GM06990 (cell line): ENCODE data around the gene FBL.

ENCODE experiments used
- DNase-seq: peaks from one replicate; pipeline ENCODE4 v3.0.0-alpha.2; 2011; ENCODE audit not compliant: insufficient read length; ENCODE audit errors: extremely low read depth
- H3K27me3 ChIP-seq: replicated peaks from 2 replicates; pipeline ENCODE4 v1.6.0; 2011; ENCODE audit warnings: low read length; ENCODE audit not compliant: control insufficient read depth, insufficient read depth
- H3K36me3 ChIP-seq: 2 replicates; pipeline ENCODE4 v1.5.1; 2011; ENCODE audit warnings: low read length; ENCODE audit not compliant: control insufficient read depth, insufficient read depth
- H3K4me3 ChIP-seq: replicated peaks from 2 replicates; pipeline ENCODE4 v1.5.1; 2011; ENCODE audit warnings: low read depth, mild to moderate bottlenecking, control low read depth, low read length
- CTCF ChIP-seq: IDR thresholded peaks from 2 replicates; pipeline ENCODE4 v1.5.1; 2011; ENCODE audit warnings: low read length, control low read depth, mild to moderate bottlenecking, inconsistent platforms; ENCODE audit not compliant: insufficient read depth, poor library complexity, severe bottlenecking

Gene FBL

GRCh38 chr19:39845172-39845571 lies 1.0 kb downstream of the FBL start:
- H3K27me3 ChIP-seq: no peaks in the 10 kb centered on the region
- no peak for TF ChIP-seq CTCF

GRCh38 chr19:39843919-39844793 lies 2.0 kb downstream of the FBL start:
- no peaks in the 10 kb centered on the region for H3K27me3 ChIP-seq
- no peak for DNase-seq
- peak overlapping the region; percentile 97 for H3K4me3 ChIP-seq
- peaks cover 9% of the 10 kb centered on the region for H3K36me3 ChIP-seq
- peak; percentile 73 for TF ChIP-seq CTCF

More at GRCh38 chr19:39845172-39845571, 1.0 kb downstream of the FBL start:
- Histone ChIP-seq H3K4me3 (peak overlapping the region; percentile 97), H3K36me3 (peaks cover under 1% of the 10 kb centered on the region; the same call in 1 of the 2 replicates)
- DNase-seq: no peak

GRCh38 chr19:39842693-39843435 lies 3.3 kb downstream of the FBL start:
- no peaks in the 10 kb centered on the region for H3K27me3 ChIP-seq
- no peak overlapping the region for H3K4me3 ChIP-seq
- H3K36me3 ChIP-seq: peaks cover 19% of the 10 kb centered on the region
- TF ChIP-seq CTCF: no peak
- DNase-seq: no peak

- Histone ChIP-seq H3K27me3 (no peaks in the 10 kb centered on the region), H3K4me3 (no peak overlapping the region), H3K36me3 (peaks cover 27% of the 10 kb centered on the region)
- no peak for DNase-seq
- TF ChIP-seq CTCF: no peak
These were observed 5.1 kb downstream of the FBL start for GRCh38 chr19:39841041-39841440.

- Histone ChIP-seq H3K36me3 (peaks cover 27% of the 10 kb centered on the region), H3K27me3 (no peaks in the 10 kb centered on the region), H3K4me3 (no peak overlapping the region)
- TF ChIP-seq CTCF: no peak
- DNase-seq: no peak
These were observed 5.7 kb downstream of the FBL start for GRCh38 chr19:39840492-39840891.
